ENCODE measurements around the gene RRN3.

GRCh38 chr16:15041271-15042004, 52.6 kb downstream of the RRN3 start:
- TF ChIP-seq CTCF (IDR thresholded peaks at IDR 0.05): peak in 5 of 12 donors; percentile 22 to 48 (median 32)
- TF ChIP-seq POLR2A (IDR thresholded peaks at IDR 0.05): no peak
